Calu3 (cell line): Measurements from ENCODE around the gene HS6ST2. TPM values are rescaled to one million over a fixed set of nuclear protein-coding genes. Genes with fewer than 3 reads are reported as not detected.

Experiments used
- BruUV-seq: library from RNA; stranded (reverse); fragments of 400-500 nt; replicated peaks from 2 replicates; lab custom pipeline; 2021; lab: Mats Ljungman, UMichigan
- CTCF ChIA-PET: fragments of 300-600 bp; sonication (Branson Sonifier 250); formaldehyde crosslinking; loops from one replicate; lab custom pipeline; 2022; ENCODE audit warnings: antibody characterized with exemption; lab: Charles Lee
- DNase-seq: peaks from one replicate; pipeline ENCODE4 v3.0.0; 2022
- H3K27ac Mint-ChIP-seq: one replicate; pipeline ENCODE4 v1.8.0; 2022; ENCODE audit warnings: mixed read lengths; ENCODE audit not compliant: unreplicated experiment
- H3K27me3 Mint-ChIP-seq: one replicate; pipeline ENCODE4 v1.8.0; 2022; ENCODE audit warnings: mixed read lengths; ENCODE audit not compliant: unreplicated experiment
- H3K36me3 Mint-ChIP-seq: one replicate; pipeline ENCODE4 v1.8.0; 2022; ENCODE audit warnings: mild to moderate bottlenecking, moderate library complexity, mixed read lengths; ENCODE audit not compliant: insufficient read depth, unreplicated experiment
- H3K4me1 Mint-ChIP-seq: one replicate; pipeline ENCODE4 v1.8.0; 2022; ENCODE audit warnings: mild to moderate bottlenecking, low read depth, mixed read lengths; ENCODE audit not compliant: unreplicated experiment
- H3K4me3 Mint-ChIP-seq: one replicate; pipeline ENCODE4 v1.8.0; 2022; ENCODE audit warnings: mild to moderate bottlenecking, low read depth, moderate library complexity, mixed read lengths; ENCODE audit not compliant: unreplicated experiment
- H3K9me3 Mint-ChIP-seq: one replicate; pipeline ENCODE4 v1.8.0; 2022; ENCODE audit warnings: low read depth, mixed read lengths; ENCODE audit not compliant: unreplicated experiment
- intact Hi-C: fragments of 100-400 bp; cut with micrococcal nuclease; formaldehyde crosslinking; loops from one replicate; pipeline ENCODE4 v1.10.0; 2022; ENCODE audit not compliant: unreplicated experiment
- total RNA-seq: library from RNA; stranded (reverse); gene quantifications from 2 replicates; pipeline ENCODE4 v1.2.3, GENCODE V29; 2022
- TF ChIP-seq, protein P1 (sequence below): fragments of 200-600 bp; IDR thresholded peaks from one replicate; pipeline ENCODE4 v1.8.0; 2022; ENCODE audit warnings: antibody characterized with exemption; ENCODE audit not compliant: unreplicated experiment

Gene HS6ST2
- total RNA-seq, 1 experiment from 2014 or later, result 40.7 TPM

DNA sequence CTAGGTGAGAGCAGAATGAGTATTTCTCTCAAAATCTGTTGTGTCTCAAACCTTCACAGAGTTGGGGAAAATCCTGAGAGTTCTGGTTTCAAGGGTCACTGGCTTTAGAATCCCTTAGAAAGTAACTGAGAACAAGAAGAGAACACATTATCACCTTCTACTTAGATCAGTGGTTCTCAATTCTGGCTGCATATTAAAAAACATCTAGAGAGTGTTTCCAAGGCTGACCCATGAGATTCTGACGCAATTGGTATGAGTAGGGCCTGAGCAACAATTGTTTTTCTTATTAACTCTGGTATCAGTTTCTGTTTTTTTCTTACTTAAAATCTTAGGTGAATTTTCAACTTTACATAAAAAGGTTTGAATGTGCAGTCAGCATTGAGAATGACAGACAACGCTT, 212.8 kb downstream of the HS6ST2 start:
- CTCF ChIA-PET, result no interaction called here
- DNase-seq, result no peak
- no TSS peak for BruUV-seq
- no peak overlapping the region for H3K27ac Mint-ChIP-seq
- TF ChIP-seq, protein P1, sequence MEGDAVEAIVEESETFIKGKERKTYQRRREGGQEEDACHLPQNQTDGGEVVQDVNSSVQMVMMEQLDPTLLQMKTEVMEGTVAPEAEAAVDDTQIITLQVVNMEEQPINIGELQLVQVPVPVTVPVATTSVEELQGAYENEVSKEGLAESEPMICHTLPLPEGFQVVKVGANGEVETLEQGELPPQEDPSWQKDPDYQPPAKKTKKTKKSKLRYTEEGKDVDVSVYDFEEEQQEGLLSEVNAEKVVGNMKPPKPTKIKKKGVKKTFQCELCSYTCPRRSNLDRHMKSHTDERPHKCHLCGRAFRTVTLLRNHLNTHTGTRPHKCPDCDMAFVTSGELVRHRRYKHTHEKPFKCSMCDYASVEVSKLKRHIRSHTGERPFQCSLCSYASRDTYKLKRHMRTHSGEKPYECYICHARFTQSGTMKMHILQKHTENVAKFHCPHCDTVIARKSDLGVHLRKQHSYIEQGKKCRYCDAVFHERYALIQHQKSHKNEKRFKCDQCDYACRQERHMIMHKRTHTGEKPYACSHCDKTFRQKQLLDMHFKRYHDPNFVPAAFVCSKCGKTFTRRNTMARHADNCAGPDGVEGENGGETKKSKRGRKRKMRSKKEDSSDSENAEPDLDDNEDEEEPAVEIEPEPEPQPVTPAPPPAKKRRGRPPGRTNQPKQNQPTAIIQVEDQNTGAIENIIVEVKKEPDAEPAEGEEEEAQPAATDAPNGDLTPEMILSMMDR, result no peak
- H3K36me3 Mint-ChIP-seq, result no peaks in the 10 kb centered on the region
- no peaks in the 10 kb centered on the region for H3K4me1 Mint-ChIP-seq
- intact Hi-C loops, result no loop called here
- no peaks in the 10 kb centered on the region for H3K9me3 Mint-ChIP-seq
- H3K4me3 Mint-ChIP-seq, result no peak overlapping the region
- H3K27me3 Mint-ChIP-seq, result no peaks in the 10 kb centered on the region

DNA sequence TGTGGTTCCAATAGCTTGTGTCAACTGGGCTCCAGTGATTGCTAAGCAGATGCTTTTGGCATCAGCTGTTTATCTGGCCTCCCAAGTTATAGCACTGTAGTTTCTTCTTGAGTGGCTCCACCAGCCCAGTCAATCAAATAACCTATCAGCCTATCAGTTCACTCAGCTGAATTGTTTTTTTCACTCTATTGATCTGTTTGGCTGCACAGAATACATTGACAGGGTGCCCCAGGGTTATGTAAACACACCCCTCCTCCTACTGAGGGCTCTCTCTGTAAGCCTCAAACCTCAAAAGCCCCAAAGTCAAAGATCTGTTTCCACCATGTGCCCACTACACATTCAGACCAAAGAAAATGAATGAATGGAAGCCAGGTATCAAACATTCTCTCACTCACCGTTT, 214.0 kb downstream of the HS6ST2 start:
- H3K9me3 Mint-ChIP-seq, result no peaks in the 10 kb centered on the region
- H3K4me3 Mint-ChIP-seq, result no peak overlapping the region
- CTCF ChIA-PET, result no interaction called here
- no peak overlapping the region for H3K27ac Mint-ChIP-seq
- no TSS peak for BruUV-seq
- intact Hi-C loops, result loop anchor here (5.0 kb wide), 1 partner anchor 213 kb away; the partner anchor contains the start of gene HS6ST2
- no peak for DNase-seq
- H3K27me3 Mint-ChIP-seq, result no peaks in the 10 kb centered on the region
- H3K4me1 Mint-ChIP-seq, result no peaks in the 10 kb centered on the region
- TF ChIP-seq, protein P1, result no peak
- no peaks in the 10 kb centered on the region for H3K36me3 Mint-ChIP-seq

GRCh38 chrX:132743086-132743485, 215.3 kb downstream of the HS6ST2 start:
- H3K27ac Mint-ChIP-seq, result no peak overlapping the region
- intact Hi-C loops, result loop anchor here (5.0 kb wide), 1 partner anchor 214 kb away; the partner anchor contains the start of gene HS6ST2

DNA sequence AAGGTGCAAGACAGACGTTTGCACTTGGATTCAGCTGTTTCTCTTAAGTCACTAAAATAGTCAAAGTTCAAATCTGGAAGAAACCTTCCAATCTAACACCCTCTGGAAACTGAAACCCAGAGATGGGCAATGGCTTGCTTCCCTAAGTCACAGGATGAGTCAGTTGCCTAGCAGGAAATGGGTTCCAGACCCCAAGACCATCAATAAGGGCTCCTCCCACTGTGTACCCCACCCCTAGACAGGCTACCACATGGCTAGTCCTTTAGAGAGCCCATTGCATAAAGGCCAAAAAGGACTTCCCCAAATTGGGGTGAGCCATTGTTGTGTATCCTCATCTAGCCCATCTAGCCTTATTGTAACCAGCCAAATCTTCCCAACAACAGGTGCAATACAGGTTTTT, 216.2 kb downstream of the HS6ST2 start:
- no peaks in the 10 kb centered on the region for H3K27me3 Mint-ChIP-seq
- no peak overlapping the region for H3K4me3 Mint-ChIP-seq
- intact Hi-C loops, result loop anchor here (5.0 kb wide), 1 partner anchor 215 kb away; the partner anchor contains the start of gene HS6ST2
- H3K9me3 Mint-ChIP-seq, result no peaks in the 10 kb centered on the region
- peaks cover 12% of the 10 kb centered on the region for H3K4me1 Mint-ChIP-seq
- no peaks in the 10 kb centered on the region for H3K36me3 Mint-ChIP-seq
- no peak for DNase-seq
- H3K27ac Mint-ChIP-seq, result no peak overlapping the region
- TF ChIP-seq, protein P1, result no peak
- BruUV-seq, result no TSS peak
- CTCF ChIA-PET, result no interaction called here

More at GRCh38 chrX:132743086-132743485, 215.3 kb downstream of the HS6ST2 start:
- Mint-ChIP-seq H3K27me3 (no peaks in the 10 kb centered on the region), H3K9me3 (no peaks in the 10 kb centered on the region), H3K36me3 (no peaks in the 10 kb centered on the region), H3K4me1 (peaks cover 4% of the 10 kb centered on the region), H3K4me3 (no peak overlapping the region)
- CTCF ChIA-PET, result no interaction called here
- BruUV-seq, result no TSS peak
- TF ChIP-seq, protein P1, result no peak
- no peak for DNase-seq
